ENCODE results near the gene SAFB.
A peak's percentile ranks its signal among the peaks of the same experiment; 100 is the strongest.
"Not testable (repeated sequence)": the region's sequence is repeated elsewhere in the genome, so short reads cannot be mapped to it uniquely, and the experiment has no call there.

Gene SAFB

GRCh38 chr19:5608766-5609165, 14.1 kb upstream of the SAFB start:
- H3K4me1 ChIP-seq (ENCODE audit: insufficient read depth, low read length); H3K9me3 ChIP-seq (ENCODE audit: control insufficient read depth, insufficient read depth, low read length); H3K9ac ChIP-seq (ENCODE audit: low read depth, low read length): not testable (repeated sequence)
- peaks cover 48% of the 10 kb centered on the region for H3K36me3 ChIP-seq (ENCODE audit: insufficient read depth, low read length)

- Histone ChIP-seq H3K4me1 (ENCODE audit: insufficient read depth, low read length) (no peaks in the 10 kb centered on the region), H3K36me3 (ENCODE audit: insufficient read depth, low read length) (peaks cover 50% of the 10 kb centered on the region), H3K9ac (ENCODE audit: low read depth, low read length) (no peak overlapping the region), H3K9me3 (ENCODE audit: control insufficient read depth, insufficient read depth, low read length) (no peaks in the 10 kb centered on the region)
These were observed 12.9 kb upstream of the SAFB start for GRCh38 chr19:5609881-5610448.

DNA sequence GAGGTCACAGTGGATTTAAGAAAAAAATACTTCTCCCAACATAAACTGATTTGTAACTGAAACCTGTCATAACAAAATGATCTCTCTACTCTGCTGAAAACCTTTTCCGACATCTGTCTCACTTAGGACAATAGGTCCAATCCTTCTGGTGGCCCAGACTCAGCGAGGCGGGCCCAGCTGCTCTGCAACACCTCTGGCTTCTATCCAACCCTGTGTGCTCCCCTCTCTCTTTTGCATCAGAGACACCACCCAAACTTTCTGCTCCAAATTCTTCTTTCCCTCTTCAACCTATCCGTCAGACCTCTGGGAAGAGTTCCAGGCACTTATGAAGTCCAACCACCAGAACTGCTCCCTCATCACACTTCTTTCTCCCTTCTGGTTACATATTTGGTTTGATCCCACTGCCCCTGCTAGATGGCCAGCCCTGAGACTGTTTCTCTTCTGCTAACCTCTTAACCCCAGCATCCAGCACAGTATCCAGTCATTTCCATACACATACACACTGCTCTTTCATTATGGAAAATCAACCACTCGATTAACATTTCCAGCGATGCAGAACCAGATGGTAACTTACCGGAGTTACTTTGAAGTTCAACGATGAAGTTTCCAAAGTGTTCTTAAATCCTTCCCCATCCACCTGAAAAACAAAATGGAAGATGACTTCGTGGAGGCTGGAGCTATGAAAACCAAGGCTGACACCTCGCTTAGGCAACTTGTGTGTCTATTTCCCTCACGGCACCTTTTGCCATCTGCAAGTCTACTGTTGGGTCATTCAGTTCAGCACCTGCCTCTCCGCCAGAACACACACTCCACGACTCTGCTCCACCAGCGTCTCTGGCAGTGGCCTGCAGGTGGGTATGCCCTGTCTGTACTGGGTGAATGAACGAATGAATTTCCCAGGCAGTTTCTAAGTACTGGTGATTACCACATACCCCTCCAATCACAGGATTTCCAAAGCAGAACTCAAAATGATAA, 9.7 kb upstream of the SAFB start:
- Histone ChIP-seq H3K9ac (ENCODE audit: low read depth, low read length) (no peak overlapping the region), H3K4me1 (ENCODE audit: insufficient read depth, low read length) (no peaks in the 10 kb centered on the region), H3K9me3 (ENCODE audit: control insufficient read depth, insufficient read depth, low read length) (no peaks in the 10 kb centered on the region), H3K36me3 (ENCODE audit: insufficient read depth, low read length) (peaks cover 63% of the 10 kb centered on the region)

DNA sequence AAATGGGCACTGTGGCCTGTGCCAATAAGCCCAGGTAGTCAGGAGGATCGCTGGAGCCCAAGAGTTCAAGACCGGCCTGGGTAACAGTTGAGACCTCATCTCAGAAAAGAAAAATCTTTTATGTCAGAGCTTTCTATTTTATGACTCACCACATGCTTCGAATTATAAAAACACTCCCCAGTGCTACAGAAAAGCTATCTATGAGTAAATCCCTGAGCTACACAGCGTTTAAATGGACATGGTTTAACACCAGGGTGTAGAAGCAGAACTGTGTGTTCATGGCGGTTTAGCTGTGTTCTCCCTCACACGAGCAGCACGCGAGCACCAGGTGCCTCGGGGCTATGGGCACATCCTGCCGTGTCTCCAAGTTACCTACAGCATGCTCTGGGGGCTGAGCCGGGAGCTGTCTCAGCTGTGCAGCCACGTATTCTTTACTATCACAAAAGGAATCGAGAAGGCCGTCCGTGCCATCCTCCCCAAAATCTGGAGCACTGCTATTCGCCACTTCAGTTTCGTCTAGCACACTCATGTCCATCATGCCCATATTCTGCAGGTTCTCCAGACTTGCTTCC, 7.0 kb upstream of the SAFB start:
- Histone ChIP-seq H3K36me3 (ENCODE audit: insufficient read depth, low read length) (peaks cover 51% of the 10 kb centered on the region), H3K9ac (ENCODE audit: low read depth, low read length) (no peak overlapping the region), H3K9me3 (ENCODE audit: control insufficient read depth, insufficient read depth, low read length) (no peaks in the 10 kb centered on the region)

DNA sequence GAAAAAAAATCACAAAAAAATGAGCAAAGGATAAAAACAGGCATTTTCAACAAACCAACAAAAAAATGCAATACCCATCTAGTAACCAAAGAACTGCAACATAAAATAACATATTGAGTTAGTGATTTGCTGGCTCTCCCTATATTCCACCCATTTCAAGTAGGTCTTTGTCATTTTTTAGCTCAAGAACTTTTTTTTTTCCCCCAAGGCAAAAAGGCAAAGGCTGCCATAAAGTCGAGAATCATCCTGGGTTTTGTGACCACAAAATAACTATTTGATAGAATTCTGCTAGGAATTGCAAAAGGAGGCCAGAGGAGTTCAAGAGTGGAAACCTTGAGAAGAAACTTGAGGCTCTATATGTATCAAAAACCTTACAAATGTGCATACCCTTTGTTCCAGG, 5.8 kb upstream of the SAFB start:
- peaks cover 47% of the 10 kb centered on the region for H3K36me3 ChIP-seq (ENCODE audit: insufficient read depth, low read length)
- H3K4me1 ChIP-seq (ENCODE audit: insufficient read depth, low read length): no peaks in the 10 kb centered on the region
- no peaks in the 10 kb centered on the region for H3K9me3 ChIP-seq (ENCODE audit: control insufficient read depth, insufficient read depth, low read length)
- H3K9ac ChIP-seq (ENCODE audit: low read depth, low read length): no peak overlapping the region

More for the DNA sequence above, 7.0 kb upstream of the SAFB start:
- no peaks in the 10 kb centered on the region for H3K4me1 ChIP-seq (ENCODE audit: insufficient read depth, low read length)

- no peaks in the 10 kb centered on the region for H3K9me3 ChIP-seq (ENCODE audit: control insufficient read depth, insufficient read depth, low read length)
- peaks cover 36% of the 10 kb centered on the region for H3K36me3 ChIP-seq (ENCODE audit: insufficient read depth, low read length)
- no peaks in the 10 kb centered on the region for H3K4me1 ChIP-seq (ENCODE audit: insufficient read depth, low read length)
- no peak overlapping the region for H3K9ac ChIP-seq (ENCODE audit: low read depth, low read length)
These were observed 4.3 kb upstream of the SAFB start for GRCh38 chr19:5618591-5618990.

- Histone ChIP-seq H3K4me1 (ENCODE audit: insufficient read depth, low read length) (no peaks in the 10 kb centered on the region; the same call in 1 of the 2 replicates), H3K9me3 (ENCODE audit: control insufficient read depth, insufficient read depth, low read length) (no peaks in the 10 kb centered on the region), H3K36me3 (ENCODE audit: insufficient read depth, low read length) (peaks cover 27% of the 10 kb centered on the region), H3K9ac (ENCODE audit: low read depth, low read length) (no peak overlapping the region)
These were observed 2.9 kb upstream of the SAFB start for GRCh38 chr19:5619946-5620345.

DNA sequence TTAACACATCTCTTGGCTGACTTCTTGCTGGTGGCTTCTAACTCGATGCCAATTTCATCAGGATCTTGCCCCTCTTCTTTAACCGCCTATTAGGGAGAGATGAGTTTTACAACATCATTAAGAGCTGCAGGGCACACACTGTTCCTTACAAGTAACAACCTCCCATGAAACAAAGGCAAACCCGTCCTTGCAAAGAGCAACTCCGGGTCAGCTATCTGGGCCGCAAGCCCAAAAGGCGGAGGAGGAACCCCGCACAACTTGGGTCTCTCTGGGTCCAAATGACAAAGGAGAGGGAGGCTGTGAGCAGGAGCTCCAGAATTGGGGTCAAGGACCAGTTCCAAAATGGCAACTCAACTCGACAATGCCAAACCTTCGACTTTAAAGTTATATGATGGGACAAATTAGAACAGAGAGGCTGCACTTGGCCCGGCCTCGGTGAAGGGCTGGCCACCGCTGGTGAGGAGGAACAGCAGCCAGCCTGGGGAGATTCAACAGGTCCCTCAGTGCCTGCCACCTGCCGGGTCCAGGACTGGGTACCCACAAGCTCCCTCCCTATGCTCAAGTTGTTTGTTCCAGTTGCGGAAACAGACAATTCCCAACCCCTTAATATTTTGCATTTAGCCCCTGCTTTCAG, 1.5 kb upstream of the SAFB start:
- peaks cover 12% of the 10 kb centered on the region for H3K4me1 ChIP-seq (ENCODE audit: insufficient read depth, low read length)
- H3K9me3 ChIP-seq (ENCODE audit: control insufficient read depth, insufficient read depth, low read length): no peaks in the 10 kb centered on the region
- peaks cover 28% of the 10 kb centered on the region for H3K36me3 ChIP-seq (ENCODE audit: insufficient read depth, low read length)
- H3K9ac ChIP-seq (ENCODE audit: low read depth, low read length): peak overlapping the region; percentile 99

DNA sequence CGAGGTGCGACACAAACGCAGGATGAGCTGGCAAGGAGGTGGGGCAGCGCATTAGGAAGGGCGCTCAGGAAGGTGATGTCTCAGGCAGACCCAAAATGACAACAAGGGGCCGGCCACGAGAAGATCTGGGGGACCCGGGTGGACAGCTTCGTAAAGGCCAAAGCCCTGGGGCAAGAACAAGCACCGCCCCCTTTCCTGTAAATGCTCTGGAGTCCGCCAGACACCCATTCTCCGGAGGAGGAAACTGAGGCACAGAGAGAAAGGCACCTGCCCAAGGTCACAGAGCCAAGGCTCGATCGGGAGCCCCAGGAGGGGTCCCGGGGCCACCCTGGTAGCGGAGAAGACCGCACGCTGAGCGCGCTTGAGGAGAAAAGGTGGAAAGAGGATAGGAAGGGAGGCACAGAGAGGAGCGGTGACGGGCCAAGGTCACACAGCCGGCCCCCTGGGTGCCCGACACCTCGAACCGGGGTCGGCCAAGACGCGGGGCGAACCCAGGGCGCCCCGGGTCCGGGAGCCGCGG, 878 bp upstream of the SAFB start:
- Histone ChIP-seq H3K9me3 (ENCODE audit: control insufficient read depth, insufficient read depth, low read length) (no peaks in the 10 kb centered on the region), H3K4me1 (ENCODE audit: insufficient read depth, low read length) (peaks cover 17% of the 10 kb centered on the region), H3K9ac (ENCODE audit: low read depth, low read length) (peak overlapping the region; percentile 99), H3K36me3 (ENCODE audit: insufficient read depth, low read length) (peaks cover 33% of the 10 kb centered on the region)

DNA sequence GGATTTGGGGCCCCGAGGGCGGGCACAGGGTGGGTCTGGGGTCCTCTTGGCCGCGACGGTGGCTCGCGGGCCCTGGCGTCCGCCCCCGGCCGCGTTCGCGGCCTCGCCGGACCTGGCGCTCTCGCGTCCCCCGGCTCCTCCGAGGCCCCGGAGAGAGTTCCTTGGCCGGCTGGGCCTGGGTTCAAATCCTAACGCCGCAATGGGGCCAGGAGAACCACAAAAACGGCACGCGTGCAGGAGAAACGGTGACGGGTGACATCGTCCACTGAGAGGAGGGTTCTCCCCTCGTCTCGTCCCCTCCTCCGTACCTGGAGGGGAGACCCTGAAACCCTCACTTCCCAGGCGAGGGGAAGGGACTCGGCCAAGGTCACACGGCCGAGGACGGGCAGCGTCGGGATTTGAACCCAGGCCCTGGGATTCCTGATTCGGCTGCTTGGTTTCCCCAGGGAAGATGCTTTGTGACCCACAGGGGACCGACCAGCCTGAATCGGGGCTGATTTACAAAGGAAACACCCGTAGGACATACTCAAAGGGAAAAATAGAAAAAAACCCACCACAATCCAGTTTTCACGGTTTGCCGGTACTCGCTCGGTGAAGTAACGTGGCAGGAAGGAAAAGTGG, 624 bp downstream of the SAFB start:
- peaks cover 23% of the 10 kb centered on the region for H3K4me1 ChIP-seq (ENCODE audit: insufficient read depth, low read length)
- H3K36me3 ChIP-seq (ENCODE audit: insufficient read depth, low read length): peaks cover 33% of the 10 kb centered on the region
- peak overlapping the region; percentile 99 for H3K9ac ChIP-seq (ENCODE audit: low read depth, low read length)
- H3K9me3 ChIP-seq (ENCODE audit: control insufficient read depth, insufficient read depth, low read length): no peaks in the 10 kb centered on the region

- Histone ChIP-seq H3K4me1 (ENCODE audit: insufficient read depth, low read length) (peaks cover 23% of the 10 kb centered on the region), H3K9me3 (ENCODE audit: control insufficient read depth, insufficient read depth, low read length) (no peaks in the 10 kb centered on the region), H3K9ac (ENCODE audit: low read depth, low read length) (peak overlapping the region; percentile 99), H3K36me3 (ENCODE audit: insufficient read depth, low read length) (peaks cover 31% of the 10 kb centered on the region)
These were observed 1.3 kb downstream of the SAFB start for GRCh38 chr19:5624018-5624663.

GRCh38 chr19:5624741-5625278, 1.9 kb downstream of the SAFB start:
- H3K36me3 ChIP-seq (ENCODE audit: insufficient read depth, low read length): peaks cover 31% of the 10 kb centered on the region
- H3K9ac ChIP-seq (ENCODE audit: low read depth, low read length): peak overlapping the region; percentile 99; the same call in 1 of the 2 replicates
- no peaks in the 10 kb centered on the region for H3K9me3 ChIP-seq (ENCODE audit: control insufficient read depth, insufficient read depth, low read length)
- peaks cover 23% of the 10 kb centered on the region for H3K4me1 ChIP-seq (ENCODE audit: insufficient read depth, low read length)

DNA sequence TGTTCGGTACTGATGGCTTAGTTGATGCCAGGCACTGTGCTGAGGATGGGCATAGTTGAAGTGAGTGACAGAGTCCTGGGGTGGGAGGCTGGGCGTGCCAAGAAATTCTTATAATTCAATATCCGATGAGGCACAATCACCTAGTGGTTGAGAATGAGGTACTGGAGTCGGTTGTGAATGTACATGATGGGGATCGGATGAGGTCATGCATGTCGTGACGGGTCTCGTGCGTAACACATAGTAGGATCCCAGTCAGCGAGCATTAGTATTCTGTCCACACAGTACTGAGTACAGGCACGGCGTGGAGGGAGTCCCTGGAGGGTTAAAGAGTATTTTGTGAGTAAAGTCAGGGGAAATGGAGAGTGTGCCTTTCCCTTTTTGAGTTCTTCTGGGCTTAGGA, 2.8 kb downstream of the SAFB start:
- Histone ChIP-seq H3K9me3 (ENCODE audit: control insufficient read depth, insufficient read depth, low read length) (no peaks in the 10 kb centered on the region), H3K9ac (ENCODE audit: low read depth, low read length) (no peak overlapping the region), H3K36me3 (ENCODE audit: insufficient read depth, low read length) (peaks cover 27% of the 10 kb centered on the region), H3K4me1 (ENCODE audit: insufficient read depth, low read length) (peaks cover 23% of the 10 kb centered on the region)
